PFSK-1 (cell line): ENCODE results near the gene CCNG1.
A peak's percentile ranks its signal among the peaks of the same experiment; 100 is the strongest.

Experiments used
- FOXP2 ChIP-seq: optimal IDR thresholded peaks from 2 replicates; pipeline ENCODE3; 2011; ENCODE audit warnings: borderline replicate concordance, control low read depth, inconsistent platforms; ENCODE audit not compliant: insufficient read depth; ENCODE audit errors: extremely low read length, extremely low read depth
- POLR2AphosphoS5 ChIP-seq: IDR thresholded peaks from 2 replicates; pipeline ENCODE4 v1.6.1; 2012; ENCODE audit warnings: low read depth, mild to moderate bottlenecking, control low read depth, low read length, moderate library complexity
- SIN3A ChIP-seq: IDR thresholded peaks from 2 replicates; pipeline ENCODE4 v1.6.1; 2012; ENCODE audit warnings: mild to moderate bottlenecking, low read length, moderate library complexity, borderline replicate concordance; ENCODE audit not compliant: insufficient read depth
- TAF1 ChIP-seq: IDR thresholded peaks from 2 replicates; pipeline ENCODE4 v1.6.1; 2012; ENCODE audit warnings: low read length, control low read depth, borderline replicate concordance; ENCODE audit not compliant: insufficient read depth
- TF ChIP-seq, protein P1 (sequence below), 2 experiments: IDR thresholded peaks; 2 replicates each; pipeline versions ENCODE4 v1.6.1 to v1.8.0; 2011 to 2012; ENCODE audit warnings: low read depth in 2 of 2, low read length in 2 of 2, control low read depth in 1 of 2, inconsistent platforms in 1 of 2, mild to moderate bottlenecking in 1 of 2, moderate library complexity in 1 of 2; ENCODE audit not compliant: insufficient read depth in 1 of 2

The CCNG1 gene

DNA sequence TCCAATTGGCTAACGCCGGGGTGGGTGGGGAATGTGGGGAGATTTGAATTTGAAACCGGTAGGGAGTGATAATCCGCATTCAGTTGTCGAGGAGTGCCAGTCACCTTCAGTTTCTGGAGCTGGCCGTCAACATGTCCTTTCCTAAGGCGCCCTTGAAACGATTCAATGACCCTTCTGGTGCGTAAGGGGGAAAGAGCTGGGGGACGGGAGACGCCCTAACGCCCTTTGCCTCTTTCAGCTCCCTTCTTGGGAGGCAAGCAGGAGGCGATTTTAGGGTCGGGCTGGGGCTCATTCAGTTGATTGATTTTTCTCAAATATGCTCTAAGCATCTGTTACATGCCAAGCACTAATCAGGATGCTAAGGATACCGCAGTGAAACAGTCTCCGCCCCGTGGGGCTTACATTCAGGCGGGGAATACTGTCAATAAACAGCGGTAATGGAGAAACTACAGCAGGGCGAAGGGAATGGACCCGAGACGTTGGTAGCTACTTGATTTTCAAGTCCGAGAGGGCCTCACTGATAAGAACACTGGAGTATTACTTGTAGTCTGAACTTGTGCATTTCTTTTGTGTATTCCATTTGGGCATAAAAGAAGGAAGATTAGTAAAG, 23.3 kb downstream of the CCNG1 start, which contains the start of gene HMMR:
TSS of gene HMMR (plus strand) at position 71 of the 610 bp plus-strand sequence. CDS start at position 132, 61 bp downstream.
- TF ChIP-seq POLR2AphosphoS5 (peak; percentile 72; the same call in 1 of the 2 replicates), FOXP2 (no peak), TAF1 (peak; percentile 92), SIN3A (peak; percentile 86)
- TF ChIP-seq, protein P1, sequence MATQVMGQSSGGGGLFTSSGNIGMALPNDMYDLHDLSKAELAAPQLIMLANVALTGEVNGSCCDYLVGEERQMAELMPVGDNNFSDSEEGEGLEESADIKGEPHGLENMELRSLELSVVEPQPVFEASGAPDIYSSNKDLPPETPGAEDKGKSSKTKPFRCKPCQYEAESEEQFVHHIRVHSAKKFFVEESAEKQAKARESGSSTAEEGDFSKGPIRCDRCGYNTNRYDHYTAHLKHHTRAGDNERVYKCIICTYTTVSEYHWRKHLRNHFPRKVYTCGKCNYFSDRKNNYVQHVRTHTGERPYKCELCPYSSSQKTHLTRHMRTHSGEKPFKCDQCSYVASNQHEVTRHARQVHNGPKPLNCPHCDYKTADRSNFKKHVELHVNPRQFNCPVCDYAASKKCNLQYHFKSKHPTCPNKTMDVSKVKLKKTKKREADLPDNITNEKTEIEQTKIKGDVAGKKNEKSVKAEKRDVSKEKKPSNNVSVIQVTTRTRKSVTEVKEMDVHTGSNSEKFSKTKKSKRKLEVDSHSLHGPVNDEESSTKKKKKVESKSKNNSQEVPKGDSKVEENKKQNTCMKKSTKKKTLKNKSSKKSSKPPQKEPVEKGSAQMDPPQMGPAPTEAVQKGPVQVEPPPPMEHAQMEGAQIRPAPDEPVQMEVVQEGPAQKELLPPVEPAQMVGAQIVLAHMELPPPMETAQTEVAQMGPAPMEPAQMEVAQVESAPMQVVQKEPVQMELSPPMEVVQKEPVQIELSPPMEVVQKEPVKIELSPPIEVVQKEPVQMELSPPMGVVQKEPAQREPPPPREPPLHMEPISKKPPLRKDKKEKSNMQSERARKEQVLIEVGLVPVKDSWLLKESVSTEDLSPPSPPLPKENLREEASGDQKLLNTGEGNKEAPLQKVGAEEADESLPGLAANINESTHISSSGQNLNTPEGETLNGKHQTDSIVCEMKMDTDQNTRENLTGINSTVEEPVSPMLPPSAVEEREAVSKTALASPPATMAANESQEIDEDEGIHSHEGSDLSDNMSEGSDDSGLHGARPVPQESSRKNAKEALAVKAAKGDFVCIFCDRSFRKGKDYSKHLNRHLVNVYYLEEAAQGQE (IDR thresholded peaks at IDR 0.05; ENCODE audit: insufficient read depth in 1 of 2, low read depth in 2 of 2, low read length in 2 of 2) = peak in 1 of 2 experiments; percentile 47; a peak in 1 of 4 replicates

DNA sequence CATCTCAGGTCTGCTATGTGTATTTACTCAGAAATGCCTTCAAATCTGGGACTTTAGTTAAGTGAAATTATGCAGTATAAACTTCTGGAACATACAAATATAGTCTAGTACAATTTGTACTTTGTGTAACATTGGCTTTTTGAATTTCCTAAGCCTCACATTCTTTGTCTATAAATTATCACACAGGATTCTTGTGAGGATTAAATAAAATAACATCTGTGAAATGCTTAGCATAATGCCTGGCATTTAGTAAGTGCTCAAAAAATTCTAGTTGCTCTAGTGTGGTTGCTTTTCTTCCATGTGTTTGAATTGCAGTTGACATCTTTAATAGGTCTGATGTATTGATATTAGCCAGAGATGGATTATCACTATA, 25.7 kb downstream of the CCNG1 start:
- TF ChIP-seq TAF1 = no peak
- TF ChIP-seq FOXP2 = no peak
- TF ChIP-seq, protein P1 (IDR thresholded peaks at IDR 0.05; ENCODE audit: insufficient read depth in 1 of 2, low read depth in 2 of 2, low read length in 2 of 2) = no peak
- TF ChIP-seq SIN3A = no peak
- TF ChIP-seq POLR2AphosphoS5 = no peak

DNA sequence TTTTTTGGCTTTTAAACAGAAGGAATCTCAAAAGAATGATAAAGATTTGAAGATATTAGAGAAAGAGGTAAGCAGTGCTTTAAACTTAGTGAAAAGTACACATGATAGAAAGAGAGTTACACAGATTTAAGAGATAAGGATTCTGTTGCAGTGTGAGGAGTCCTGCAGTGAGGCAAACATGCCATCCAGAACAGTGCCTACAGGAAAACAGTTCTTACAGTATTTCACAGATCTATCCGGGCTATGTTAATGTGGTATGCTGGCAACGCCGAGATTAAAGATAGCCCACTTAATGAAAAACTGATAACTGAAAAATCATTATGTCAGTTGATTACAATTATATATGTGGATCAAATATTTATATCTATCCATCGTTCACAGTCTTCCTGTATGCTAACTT, 30.3 kb downstream of the CCNG1 start:
- TF ChIP-seq SIN3A (no peak), TAF1 (no peak), POLR2AphosphoS5 (no peak), FOXP2 (no peak)
- TF ChIP-seq, protein P1 (IDR thresholded peaks at IDR 0.05; ENCODE audit: insufficient read depth in 1 of 2, low read depth in 2 of 2, low read length in 2 of 2) = no peak

DNA sequence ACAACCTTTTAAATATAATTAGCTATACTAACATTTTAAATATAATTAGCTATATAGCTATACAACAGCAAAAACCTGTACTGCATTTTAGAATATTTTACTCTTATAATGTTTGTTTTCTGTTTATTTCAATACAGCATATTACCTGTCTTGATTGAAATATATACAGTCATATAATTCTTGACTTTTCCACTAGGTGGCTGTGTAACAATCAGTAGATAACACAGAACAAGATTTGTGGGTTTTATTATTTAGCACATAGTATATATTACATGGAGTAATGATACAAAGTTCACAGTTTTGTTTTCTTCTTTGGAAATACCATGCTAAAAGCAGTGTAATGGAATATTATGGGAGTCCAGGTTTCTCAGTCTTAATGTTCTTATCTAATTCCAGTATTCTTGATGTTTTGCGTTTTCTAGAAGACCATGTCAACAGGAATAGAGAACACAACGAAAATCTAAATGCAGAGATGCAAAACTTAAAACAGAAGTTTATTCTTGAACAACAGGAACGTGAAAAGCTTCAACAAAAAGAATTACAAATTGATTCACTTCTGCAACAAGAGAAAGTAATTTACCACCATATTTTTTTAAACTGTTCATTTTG, 36.3 kb downstream of the CCNG1 start:
- no peak for TF ChIP-seq TAF1

DNA sequence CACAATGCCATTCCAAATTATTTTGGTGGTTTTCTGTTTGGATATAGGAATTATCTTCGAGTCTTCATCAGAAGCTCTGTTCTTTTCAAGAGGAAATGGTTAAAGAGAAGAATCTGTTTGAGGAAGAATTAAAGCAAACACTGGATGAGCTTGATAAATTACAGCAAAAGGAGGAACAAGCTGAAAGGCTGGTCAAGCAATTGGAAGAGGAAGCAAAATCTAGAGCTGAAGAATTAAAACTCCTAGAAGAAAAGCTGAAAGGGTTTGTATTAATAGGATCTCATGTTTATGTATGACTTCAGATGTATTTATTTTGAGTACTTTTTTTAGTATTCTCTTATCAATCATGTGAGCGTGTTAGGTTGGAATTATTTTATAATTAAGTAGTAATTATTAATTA, 38.0 kb downstream of the CCNG1 start:
- TF ChIP-seq TAF1 (no peak), FOXP2 (no peak), POLR2AphosphoS5 (no peak), SIN3A (no peak)
- TF ChIP-seq, protein P1 (IDR thresholded peaks at IDR 0.05; ENCODE audit: insufficient read depth in 1 of 2, low read depth in 2 of 2, low read length in 2 of 2) = no peak
